ENCODE measurements around the gene KCP. TPM values are rescaled to one million over a fixed set of nuclear protein-coding genes. Genes with fewer than 3 reads are reported as not detected.
A peak's percentile ranks its signal among the peaks of the same experiment; 100 is the strongest.

The KCP gene
- total RNA-seq, 1 experiment from 2014 or later: 0.21 TPM

DNA sequence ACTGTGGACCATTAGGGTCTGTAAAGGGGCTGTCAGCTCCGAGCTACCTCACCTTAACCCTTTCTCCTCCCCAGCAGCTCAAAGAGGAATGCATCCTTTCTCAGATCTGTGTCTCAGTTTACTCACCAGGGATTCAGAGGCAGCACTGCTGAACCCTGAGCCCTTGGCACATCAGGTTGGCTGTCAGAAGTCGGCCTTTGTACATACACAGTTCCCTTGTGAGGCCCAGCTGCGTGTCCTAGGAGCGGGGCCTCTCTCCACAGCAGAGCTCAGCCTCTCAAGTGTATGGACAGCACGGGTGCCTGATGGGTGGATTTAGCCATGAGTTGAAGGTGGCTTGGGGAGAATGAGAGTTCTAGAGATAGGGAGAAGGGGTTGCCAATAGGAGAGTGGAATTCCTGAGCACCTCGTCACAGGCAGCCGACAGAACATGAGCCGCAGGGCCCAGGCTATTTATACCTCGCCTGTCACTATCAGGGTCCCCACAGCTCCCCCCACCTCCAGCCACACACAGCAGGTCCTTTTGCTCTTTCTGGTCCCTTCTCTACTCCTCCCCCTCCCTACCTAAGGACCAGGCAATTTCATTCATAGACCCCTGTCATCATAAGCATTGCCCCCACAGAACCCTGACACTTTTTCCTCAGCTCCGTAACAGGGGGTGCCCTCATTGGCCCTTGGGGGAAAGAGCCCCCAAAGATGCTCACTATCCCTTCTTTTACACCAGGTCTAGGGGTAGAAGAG is 82.4 kb downstream of the KCP start:
- DNase-seq (ENCODE audit: low spot score): peak; percentile 76

DNA sequence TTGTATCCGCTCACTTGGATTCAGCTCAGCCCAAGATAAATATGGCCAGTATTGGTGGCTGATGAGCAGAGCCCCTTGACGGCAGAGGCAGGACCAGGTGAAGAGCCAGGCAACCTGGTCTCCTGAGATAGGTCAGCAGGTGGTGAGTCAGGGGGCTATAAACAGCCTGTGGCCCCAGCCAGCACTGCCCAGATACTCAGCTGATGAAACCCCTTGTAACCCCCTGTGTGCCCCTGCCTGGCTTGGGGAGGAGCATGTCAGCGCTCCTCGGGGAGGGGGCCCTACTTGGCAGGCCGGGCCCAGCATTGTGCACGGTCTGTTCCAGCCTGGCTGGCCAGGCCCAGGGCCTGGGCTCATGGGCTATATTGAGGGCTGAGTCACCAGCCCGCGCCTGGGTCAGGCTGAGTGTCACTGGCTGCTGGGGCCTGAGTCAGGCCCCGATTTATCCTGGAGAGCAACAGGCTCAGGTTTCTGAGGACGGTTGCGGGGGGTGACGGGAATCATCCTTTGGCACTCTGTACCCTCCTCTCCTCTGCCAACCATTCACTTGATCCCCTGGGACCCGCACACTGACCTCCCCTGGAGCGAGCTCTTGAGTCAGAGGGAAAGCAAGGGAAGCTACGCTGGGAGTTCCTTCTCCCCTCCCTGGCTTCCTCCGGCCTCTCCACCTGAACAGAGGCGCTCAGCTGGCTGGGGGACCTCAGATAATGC is 83.1 kb downstream of the KCP start:
- peak; percentile 69 for DNase-seq (ENCODE audit: low spot score)

DNA sequence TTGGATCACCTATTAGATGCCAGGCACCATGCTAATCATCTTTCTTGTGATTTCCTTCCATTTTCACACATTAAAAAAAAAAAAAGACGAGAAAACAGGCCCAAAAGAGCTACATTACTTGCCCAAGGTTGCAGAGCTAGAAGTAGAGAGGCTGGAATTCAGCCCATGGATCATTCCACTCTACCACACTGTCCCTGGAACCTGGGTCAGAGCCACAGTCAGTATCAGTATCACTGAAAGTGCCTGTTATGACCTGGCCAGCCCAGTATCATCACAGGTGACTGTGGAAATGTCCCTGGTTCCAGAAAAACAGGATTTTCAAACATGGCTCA is 83.6 kb downstream of the KCP start:
- no peak for DNase-seq (ENCODE audit: low spot score)

Other genes with a start within 250 kb of the KCP start
- gene GARIN1A, start 238.4 kb downstream of the KCP start, total RNA-seq (2014; rRNA removed; shearing (Covaris generic)): not detected in 2 replicates
- 420 and 457 TPM in 2 replicates for gene CALU, start 171.3 kb downstream of the KCP start, total RNA-seq (2014; rRNA removed; shearing (Covaris generic))
- not detected in 2 replicates for gene OPN1SW, start 134.9 kb downstream of the KCP start, total RNA-seq (2014; rRNA removed; shearing (Covaris generic))
- gene CCDC136, start 118.7 kb downstream of the KCP start, total RNA-seq (2014; rRNA removed; shearing (Covaris generic)): 5.3 and 7.0 TPM in 2 replicates
- gene FLNC, start 80.3 kb downstream of the KCP start, total RNA-seq (2014; rRNA removed; shearing (Covaris generic)): 23.1 and 33.3 TPM in 2 replicates
- 157 and 171 TPM in 2 replicates for gene ATP6V1F, start 47.9 kb downstream of the KCP start, total RNA-seq (2014; rRNA removed; shearing (Covaris generic))
- 17.4 and 20.8 TPM in 2 replicates for gene IRF5, start 27.2 kb upstream of the KCP start, total RNA-seq (2014; rRNA removed; shearing (Covaris generic))
- 41.6 and 44.2 TPM in 2 replicates for gene TNPO3, start 144.4 kb upstream of the KCP start, total RNA-seq (2014; rRNA removed; shearing (Covaris generic))
- 11.3 and 12.6 TPM in 2 replicates for gene TSPAN33, start 234.0 kb upstream of the KCP start, total RNA-seq (2014; rRNA removed; shearing (Covaris generic))